Measurements from ENCODE around the gene CHD6.

The CHD6 gene

DNA sequence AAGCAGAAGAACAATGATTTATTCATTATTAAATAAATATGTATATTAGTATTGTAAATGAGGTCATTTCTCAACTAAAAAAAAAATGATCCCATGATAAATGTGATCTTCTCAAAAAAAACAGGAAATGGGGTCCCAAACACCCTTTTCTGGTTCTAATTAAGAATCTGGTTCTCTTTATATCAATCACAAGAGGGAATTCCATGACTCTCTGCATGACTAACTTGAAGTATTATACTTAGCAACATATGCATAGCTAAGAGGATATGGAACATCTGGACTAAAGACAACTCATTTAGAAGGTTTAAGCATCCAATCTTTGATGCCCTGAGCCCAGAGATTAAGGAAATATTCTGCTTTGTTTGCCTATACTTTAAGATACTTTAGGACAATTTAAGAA, 161.8 kb downstream of the CHD6 start:
- H3K27ac ChIP-seq (replicated peaks), result no peak overlapping the region
- no peaks in the 10 kb centered on the region for H3K27me3 ChIP-seq (ENCODE audit: insufficient read depth, poor library complexity, severe bottlenecking)
- no peak overlapping the region for H3K4me3 ChIP-seq (replicated peaks; ENCODE audit: insufficient read depth, low read length)
- DNase-seq (ENCODE audit: low read depth in 1 of 2, low spot score in 1 of 2), result no peak
- TF ChIP-seq SPI1 (IDR thresholded peaks at IDR 0.05; ENCODE audit: borderline replicate concordance, low read depth), result no peak
- no peak for TF ChIP-seq CTCF (IDR thresholded peaks at IDR 0.05; ENCODE audit: insufficient read depth, low read length)
- TF ChIP-seq POLR2AphosphoS5 (IDR thresholded peaks at IDR 0.05; ENCODE audit: low read depth), result no peak
- TF ChIP-seq REST (IDR thresholded peaks at IDR 0.05; ENCODE audit: insufficient replicate concordance, low read depth), result no peak
- TF ChIP-seq GABPA (IDR thresholded peaks at IDR 0.05; ENCODE audit: low read depth), result no peak

GRCh38 chr20:41454250-41454649, 163.9 kb downstream of the CHD6 start:
- no peaks in the 10 kb centered on the region for H3K27me3 ChIP-seq (ENCODE audit: insufficient read depth, poor library complexity, severe bottlenecking)
- H3K4me3 ChIP-seq (replicated peaks; ENCODE audit: insufficient read depth, low read length), result no peak overlapping the region
- TF ChIP-seq REST (IDR thresholded peaks at IDR 0.05; ENCODE audit: insufficient replicate concordance, low read depth) (no peak), CTCF (IDR thresholded peaks at IDR 0.05; ENCODE audit: insufficient read depth, low read length) (no peak), GABPA (IDR thresholded peaks at IDR 0.05; ENCODE audit: low read depth) (no peak), SPI1 (IDR thresholded peaks at IDR 0.05; ENCODE audit: borderline replicate concordance, low read depth) (no peak), POLR2AphosphoS5 (IDR thresholded peaks at IDR 0.05; ENCODE audit: low read depth) (no peak)
- no peak for DNase-seq (ENCODE audit: low read depth in 1 of 2, low spot score in 1 of 2)
- H3K27ac ChIP-seq (replicated peaks), result no peak overlapping the region

- peak in 1 of 2 experiments; percentile 28 for DNase-seq (ENCODE audit: low read depth in 1 of 2, low spot score in 1 of 2)
- Histone ChIP-seq H3K27ac (replicated peaks) (no peak overlapping the region), H3K4me3 (replicated peaks; ENCODE audit: insufficient read depth, low read length) (no peak overlapping the region), H3K27me3 (ENCODE audit: insufficient read depth, poor library complexity, severe bottlenecking) (no peaks in the 10 kb centered on the region)
- TF ChIP-seq POLR2AphosphoS5 (IDR thresholded peaks at IDR 0.05; ENCODE audit: low read depth) (no peak), REST (IDR thresholded peaks at IDR 0.05; ENCODE audit: insufficient replicate concordance, low read depth) (no peak), CTCF (IDR thresholded peaks at IDR 0.05; ENCODE audit: insufficient read depth, low read length) (no peak), GABPA (IDR thresholded peaks at IDR 0.05; ENCODE audit: low read depth) (no peak), SPI1 (IDR thresholded peaks at IDR 0.05; ENCODE audit: borderline replicate concordance, low read depth) (no peak)
These were observed 164.9 kb downstream of the CHD6 start for GRCh38 chr20:41453010-41453950.
